Measurements from ENCODE around the gene GABBR2. TPM values are rescaled to one million over a fixed set of nuclear protein-coding genes. Genes with fewer than 3 reads are reported as not detected.

GABBR2 gene
- total RNA-seq, 4 donors from 2014 or later = 2.4 to 13.6 (median 10.0) TPM

GRCh38 chr9:98334796-98335195, 373.9 kb downstream of the GABBR2 start:
- intact Hi-C loops (cut with DNase I) = no loop called here
- DNase-seq = no peak
- TF ChIP-seq CTCF (IDR thresholded peaks at IDR 0.05) = no peak
- TF ChIP-seq POLR2A (IDR thresholded peaks at IDR 0.05) = no peak
- no peaks in the 10 kb centered on the region for H3K4me1 ChIP-seq
- no peak overlapping the region for H3K27ac ChIP-seq
- no peak overlapping the region for H3K4me3 ChIP-seq (replicated peaks in 1 of 3)
- no peaks in the 10 kb centered on the region for H3K36me3 ChIP-seq
- 87 to 96% methylated on average over 3 of the region's 3 CpGs for WGBS, 2 donors
- no peaks in the 10 kb centered on the region for H3K27me3 ChIP-seq
- H3K9me3 ChIP-seq = no peaks in the 10 kb centered on the region

DNA sequence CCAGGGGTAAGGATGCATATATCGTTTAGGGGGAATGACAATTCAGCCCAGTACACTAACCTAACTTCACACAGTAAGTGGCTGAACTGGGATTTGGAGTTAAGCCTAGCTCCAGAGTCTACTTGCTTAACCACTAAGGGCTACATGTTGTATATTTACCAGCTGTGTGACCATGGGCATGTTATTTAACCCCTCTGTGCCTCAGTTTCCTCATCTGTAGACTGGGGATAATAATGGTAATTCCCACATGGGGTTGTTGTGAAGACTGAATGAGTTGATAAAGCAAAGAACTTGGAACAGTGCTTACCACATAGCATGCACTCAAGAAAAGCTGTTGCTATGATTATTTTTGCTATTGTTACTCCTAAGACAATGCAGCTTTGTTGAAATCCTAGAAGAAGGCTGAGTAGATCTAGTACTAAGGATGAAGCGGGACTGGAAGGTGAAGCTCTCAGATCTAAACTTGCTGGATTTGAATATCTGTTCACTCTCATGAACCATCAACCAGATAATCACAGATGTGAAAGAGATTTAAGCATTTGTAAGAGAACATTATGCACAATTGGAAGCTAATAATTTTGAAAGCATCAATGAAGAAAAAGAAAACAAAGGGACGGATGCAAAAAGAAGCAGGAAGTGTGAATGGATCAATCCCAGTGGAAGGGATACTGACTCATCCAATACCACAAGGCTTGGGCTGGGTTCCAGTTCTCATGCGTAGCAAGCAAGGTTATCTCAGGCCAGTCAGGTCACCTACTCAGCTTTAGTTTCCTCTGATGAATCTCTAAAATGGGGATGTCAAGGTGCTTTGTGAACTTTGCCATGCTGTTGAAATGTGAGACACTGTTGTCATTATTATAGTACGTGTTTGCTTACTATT, 374.8 kb downstream of the GABBR2 start:
- 82 to 86% methylated on average over 5 of the region's 5 CpGs for WGBS, 2 donors
- no peak for TF ChIP-seq CTCF (IDR thresholded peaks at IDR 0.05)
- no peak for TF ChIP-seq POLR2A (IDR thresholded peaks at IDR 0.05)
- Histone ChIP-seq H3K27ac (no peak overlapping the region), H3K27me3 (no peaks in the 10 kb centered on the region), H3K4me3 (replicated peaks in 1 of 3) (no peak overlapping the region), H3K9me3 (no peaks in the 10 kb centered on the region), H3K36me3 (no peaks in the 10 kb centered on the region), H3K4me1 (no peaks in the 10 kb centered on the region)
- DNase-seq = no peak
- intact Hi-C loops (cut with DNase I) = no loop called here

DNA sequence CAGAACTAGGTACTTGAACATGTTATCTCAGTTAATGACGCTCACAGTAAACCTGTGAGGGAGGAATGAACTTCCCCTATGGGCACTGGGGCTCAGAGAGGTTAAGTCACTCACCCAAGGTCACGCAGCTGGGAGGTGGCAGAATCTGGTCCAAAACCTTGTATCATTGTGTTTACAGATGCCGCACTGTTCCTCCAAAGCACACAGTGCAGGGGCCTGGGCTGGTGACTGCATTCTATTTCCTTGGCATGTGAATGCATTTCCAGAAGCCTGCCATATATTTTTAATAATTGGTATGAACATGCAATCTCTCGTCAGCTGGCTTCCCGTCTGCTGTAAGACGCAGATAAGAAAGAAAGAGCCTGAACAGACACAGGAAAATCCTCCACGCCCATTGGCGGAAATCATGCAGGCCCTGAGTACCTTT, 376.3 kb downstream of the GABBR2 start:
- Histone ChIP-seq H3K27ac (no peak overlapping the region), H3K4me3 (replicated peaks in 1 of 3) (no peak overlapping the region), H3K36me3 (no peaks in the 10 kb centered on the region), H3K27me3 (no peaks in the 10 kb centered on the region), H3K9me3 (no peaks in the 10 kb centered on the region), H3K4me1 (no peaks in the 10 kb centered on the region)
- no peak for DNase-seq
- intact Hi-C loops (cut with DNase I) = no loop called here
- TF ChIP-seq CTCF (IDR thresholded peaks at IDR 0.05) = no peak
- TF ChIP-seq POLR2A (IDR thresholded peaks at IDR 0.05) = no peak
- WGBS, 2 donors = 64 to 87% methylated on average over 7 to 8 of the region's 8 CpGs

DNA sequence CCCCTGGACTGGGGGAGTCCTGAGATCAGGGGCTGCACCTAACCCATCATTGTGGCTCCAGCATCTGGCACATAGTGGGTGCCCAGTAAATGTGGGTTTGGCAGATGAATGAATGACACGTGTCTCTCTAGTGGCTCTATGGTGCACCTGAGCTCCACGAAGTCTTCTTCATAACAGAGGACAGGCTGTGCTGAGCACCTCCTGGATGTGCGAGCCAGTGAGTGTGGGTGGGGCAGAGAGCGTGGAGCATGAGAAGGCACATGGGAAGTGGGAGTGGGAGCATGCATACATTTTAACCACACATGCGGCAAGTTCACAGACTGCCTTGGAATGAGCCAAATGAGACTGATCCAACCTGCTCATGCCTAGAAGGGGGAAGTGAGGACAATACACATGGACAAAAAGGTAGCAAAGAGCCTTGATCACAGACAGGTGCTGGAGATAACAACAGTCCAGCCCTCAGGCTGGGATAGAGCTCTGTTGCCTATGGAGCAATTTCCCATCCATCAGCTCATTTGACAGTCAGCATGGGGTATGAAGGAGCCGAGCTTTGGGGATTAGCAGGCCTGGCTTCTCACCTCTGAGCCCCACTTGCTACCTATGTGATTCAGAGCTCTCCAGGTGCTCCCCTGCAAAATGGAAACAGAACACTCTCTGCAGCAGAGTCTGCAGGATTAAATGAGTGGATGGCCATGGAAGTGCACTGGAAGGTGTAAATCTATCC, 377.0 kb downstream of the GABBR2 start:
- no peak for TF ChIP-seq CTCF (IDR thresholded peaks at IDR 0.05)
- no peak for TF ChIP-seq POLR2A (IDR thresholded peaks at IDR 0.05)
- Histone ChIP-seq H3K9me3 (no peaks in the 10 kb centered on the region), H3K4me3 (replicated peaks in 1 of 3) (no peak overlapping the region), H3K27me3 (no peaks in the 10 kb centered on the region), H3K4me1 (no peaks in the 10 kb centered on the region), H3K36me3 (no peaks in the 10 kb centered on the region), H3K27ac (no peak overlapping the region)
- no peak for DNase-seq
- 80 to 82% methylated on average over 5 to 6 of the region's 6 CpGs for WGBS, 2 donors
- intact Hi-C loops (cut with DNase I) = no loop called here

- Histone ChIP-seq H3K27ac (no peak overlapping the region), H3K9me3 (no peaks in the 10 kb centered on the region), H3K4me3 (replicated peaks in 1 of 3) (no peak overlapping the region), H3K27me3 (no peaks in the 10 kb centered on the region), H3K36me3 (no peaks in the 10 kb centered on the region), H3K4me1 (no peaks in the 10 kb centered on the region)
- intact Hi-C loops (cut with DNase I) = no loop called here
- 81 to 84% methylated on average over 6 of the region's 6 CpGs for WGBS, 2 donors
- no peak for TF ChIP-seq POLR2A (IDR thresholded peaks at IDR 0.05)
- no peak for TF ChIP-seq CTCF (IDR thresholded peaks at IDR 0.05)
- DNase-seq = no peak
These were observed 377.9 kb downstream of the GABBR2 start for GRCh38 chr9:98330831-98331230.
